Bronchial epithelial cell (primary cell): ENCODE measurements around the gene FAM177A1. TPM values are rescaled to one million over a fixed set of nuclear protein-coding genes. Genes with fewer than 3 reads are reported as not detected.

Source experiments
- DNase-seq: peaks from one replicate; pipeline ENCODE4 v3.0.0-alpha.2; 2010; ENCODE audit warnings: low read depth
- FAIRE-seq: peaks from 2 replicates; lab custom pipeline; 2011; peaks lifted over from hg19 to GRCh38; lab: Jason Lieb, UNC
- H3K27me3 ChIP-seq: 2 replicates; pipeline ENCODE4 v1.5.1; 2011; ENCODE audit warnings: low read length; ENCODE audit not compliant: control insufficient read depth, insufficient read depth
- H3K36me3 ChIP-seq: 2 replicates; pipeline ENCODE4 v1.5.1; 2011; ENCODE audit warnings: low read length; ENCODE audit not compliant: control insufficient read depth, insufficient read depth
- H3K4me3 ChIP-seq: 2 replicates; pipeline ENCODE4 v1.5.1; 2011; ENCODE audit warnings: mild to moderate bottlenecking, low read depth, low read length, control low read depth
- total RNA-seq: library from RNA; depleted of rRNA; stranded (reverse); fragments of >200 nt; gene quantifications from 2 replicates; pipeline ENCODE4 v1.2.1, GENCODE V29; 2014
- TF ChIP-seq, protein P1 (sequence below): IDR thresholded peaks from 2 replicates; pipeline ENCODE4 v1.5.1; 2011; ENCODE audit warnings: mild to moderate bottlenecking, moderate library complexity, low read length, control low read depth, inconsistent platforms; ENCODE audit not compliant: insufficient read depth, severe bottlenecking

Gene FAM177A1
- total RNA-seq, 1 donor from 2014 or later, result 42.9 TPM

DNA sequence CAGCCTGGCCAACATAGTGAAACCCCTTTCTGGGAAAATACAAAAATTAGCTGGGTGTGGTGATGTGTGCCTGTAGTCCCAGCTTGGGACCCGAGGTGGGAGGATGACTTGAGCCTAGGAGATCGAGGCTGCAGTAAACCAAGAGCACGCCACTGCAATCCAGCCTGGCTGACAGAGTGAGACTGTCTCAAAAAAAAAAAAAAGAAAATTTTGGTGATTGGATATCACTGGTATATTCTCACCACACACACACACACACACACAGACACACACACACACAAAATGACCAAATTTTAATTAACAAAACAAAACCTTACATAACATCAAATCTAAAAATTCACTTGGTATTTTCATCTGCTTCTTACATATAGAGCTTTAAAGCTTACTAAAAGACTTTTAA lies 3.4 kb upstream of the FAM177A1 start:
- no peak for DNase-seq
- no peaks in the 10 kb centered on the region for H3K27me3 ChIP-seq
- no peak for FAIRE-seq
- H3K4me3 ChIP-seq, result no peak overlapping the region
- no peaks in the 10 kb centered on the region for H3K36me3 ChIP-seq
- TF ChIP-seq, protein P1, sequence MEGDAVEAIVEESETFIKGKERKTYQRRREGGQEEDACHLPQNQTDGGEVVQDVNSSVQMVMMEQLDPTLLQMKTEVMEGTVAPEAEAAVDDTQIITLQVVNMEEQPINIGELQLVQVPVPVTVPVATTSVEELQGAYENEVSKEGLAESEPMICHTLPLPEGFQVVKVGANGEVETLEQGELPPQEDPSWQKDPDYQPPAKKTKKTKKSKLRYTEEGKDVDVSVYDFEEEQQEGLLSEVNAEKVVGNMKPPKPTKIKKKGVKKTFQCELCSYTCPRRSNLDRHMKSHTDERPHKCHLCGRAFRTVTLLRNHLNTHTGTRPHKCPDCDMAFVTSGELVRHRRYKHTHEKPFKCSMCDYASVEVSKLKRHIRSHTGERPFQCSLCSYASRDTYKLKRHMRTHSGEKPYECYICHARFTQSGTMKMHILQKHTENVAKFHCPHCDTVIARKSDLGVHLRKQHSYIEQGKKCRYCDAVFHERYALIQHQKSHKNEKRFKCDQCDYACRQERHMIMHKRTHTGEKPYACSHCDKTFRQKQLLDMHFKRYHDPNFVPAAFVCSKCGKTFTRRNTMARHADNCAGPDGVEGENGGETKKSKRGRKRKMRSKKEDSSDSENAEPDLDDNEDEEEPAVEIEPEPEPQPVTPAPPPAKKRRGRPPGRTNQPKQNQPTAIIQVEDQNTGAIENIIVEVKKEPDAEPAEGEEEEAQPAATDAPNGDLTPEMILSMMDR, result no peak

GRCh38 chr14:35043046-35043445 lies 3.0 kb upstream of the FAM177A1 start:
- FAIRE-seq, result no peak
- TF ChIP-seq, protein P1, result no peak
- Histone ChIP-seq H3K4me3 (no peak overlapping the region), H3K27me3 (no peaks in the 10 kb centered on the region), H3K36me3 (no peaks in the 10 kb centered on the region)
- no peak for DNase-seq

DNA sequence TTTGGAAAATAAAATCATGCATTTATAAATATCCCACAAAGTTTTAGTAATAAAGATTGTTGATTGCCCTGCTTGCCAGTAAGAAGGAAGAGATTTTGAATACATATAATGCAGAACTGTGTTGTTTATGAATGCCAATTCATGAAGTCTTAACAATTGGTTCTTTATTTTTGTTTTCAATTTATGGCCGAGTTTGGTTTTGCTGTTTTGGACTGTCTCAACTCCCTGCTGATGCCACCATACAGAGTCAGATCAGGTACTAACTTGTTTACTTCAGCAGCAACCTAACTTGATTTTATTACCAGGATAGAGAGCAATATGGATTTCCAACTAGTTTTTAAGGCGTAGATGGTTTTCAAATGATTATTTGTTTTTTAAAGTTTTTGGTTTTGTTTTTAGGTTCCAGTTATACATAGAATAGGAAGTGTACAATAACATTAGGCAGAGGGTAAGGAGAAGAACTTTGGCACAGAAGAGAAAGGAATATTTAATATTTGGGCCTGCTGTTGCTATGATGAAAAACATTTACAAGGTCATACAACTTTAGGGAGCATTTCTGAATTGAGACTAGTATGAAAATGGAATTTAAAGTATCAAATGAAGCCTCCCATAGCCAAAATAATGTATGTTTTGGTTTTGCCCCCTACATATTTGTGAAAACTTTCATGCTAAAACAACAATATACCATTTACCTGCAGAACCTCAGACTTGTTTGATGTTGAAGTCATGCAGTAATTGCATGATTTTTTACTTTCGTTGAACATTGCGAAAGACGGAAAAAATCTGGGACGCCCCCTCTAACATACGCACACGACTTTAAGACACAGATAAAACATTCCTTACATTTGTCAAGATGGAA lies 904 bp upstream of the FAM177A1 start:
- no peak for FAIRE-seq
- peaks cover 2% of the 10 kb centered on the region for H3K36me3 ChIP-seq
- peak; percentile 41 for DNase-seq
- peak overlapping the region; percentile 53 for H3K4me3 ChIP-seq
- TF ChIP-seq, protein P1, result no peak
- H3K27me3 ChIP-seq, result no peaks in the 10 kb centered on the region

DNA sequence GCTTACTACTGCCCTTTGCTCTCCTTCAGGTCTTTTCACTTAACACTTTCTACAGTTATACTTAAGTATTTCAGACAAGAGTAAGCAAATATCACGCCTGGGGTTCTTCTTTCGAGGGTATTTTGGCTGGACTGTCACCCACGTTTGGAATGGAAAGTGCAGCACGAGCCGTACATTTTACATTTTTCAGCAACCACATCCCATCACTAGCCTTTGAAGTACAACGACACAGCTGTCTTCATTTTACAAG lies 349 bp upstream of the FAM177A1 start:
- Histone ChIP-seq H3K4me3 (peak overlapping the region; percentile 53), H3K27me3 (no peaks in the 10 kb centered on the region), H3K36me3 (peaks cover 2% of the 10 kb centered on the region)
- no peak for DNase-seq
- TF ChIP-seq, protein P1, result no peak
- FAIRE-seq, result no peak

DNA sequence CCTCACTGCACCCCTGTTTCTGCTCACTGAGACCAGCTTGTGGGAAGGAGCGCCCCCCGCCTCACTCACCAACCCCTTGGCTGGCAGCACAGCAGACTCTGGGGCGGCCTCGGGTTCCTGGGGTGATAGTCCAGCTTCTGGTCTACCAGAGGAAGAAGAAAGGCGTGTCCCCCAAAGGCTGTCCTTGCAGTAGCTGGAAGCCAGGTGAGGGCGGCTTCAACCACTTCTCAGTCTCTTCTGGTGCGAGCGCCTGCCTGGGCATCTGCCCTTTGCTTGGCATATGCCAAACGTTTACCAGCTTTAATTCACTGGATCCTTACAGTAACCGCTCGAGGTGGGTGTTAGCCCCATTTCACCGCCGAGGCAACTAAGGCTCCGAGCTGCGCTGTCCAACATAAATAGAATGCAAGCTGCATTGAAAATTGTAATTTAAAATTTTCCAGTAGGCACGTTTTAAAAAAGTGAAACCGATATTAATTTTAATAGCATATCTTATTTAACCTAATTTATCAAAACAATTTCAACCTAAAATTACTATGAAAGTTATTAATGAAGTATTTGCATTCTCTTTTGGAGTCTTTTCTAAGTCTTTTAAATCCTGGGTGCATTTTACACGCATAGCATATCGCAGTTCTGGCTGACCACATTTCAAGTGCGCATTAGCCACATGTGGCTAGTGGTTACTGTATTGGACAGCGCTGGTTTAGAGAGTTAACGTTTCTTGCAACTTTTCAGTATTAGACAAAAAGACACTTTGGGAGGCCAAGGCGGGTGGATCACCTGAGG lies 872 bp downstream of the FAM177A1 start:
- H3K4me3 ChIP-seq, result peak overlapping the region; percentile 93
- peaks cover 2% of the 10 kb centered on the region for H3K36me3 ChIP-seq
- TF ChIP-seq, protein P1, result no peak
- FAIRE-seq, result no peak
- peak; percentile 50 for DNase-seq
- no peaks in the 10 kb centered on the region for H3K27me3 ChIP-seq
